GM12878 (cell line): ENCODE measurements around the gene TNK2. TPM values are rescaled to one million over a fixed set of nuclear protein-coding genes. Genes with fewer than 3 reads are reported as not detected.

ENCODE experiments used
- ATAC-seq: fragments of 200-7000 bp; cut with Tn5 transposase; 3 replicates; pipeline ENCODE4 v1.9.1; 2020; ENCODE audit warnings: mild to moderate bottlenecking, moderate library complexity
- BruUV-seq: library from RNA; stranded (reverse); fragments of 400-500 nt; replicated peaks from 2 replicates; lab custom pipeline; 2021; lab: Mats Ljungman, UMichigan
- CTCF ChIA-PET: fragments of 300-600 bp; sonication (Branson Sonifier 250); formaldehyde crosslinking; extraction: SDS; loops from one replicate; lab custom pipeline; 2021; ENCODE audit warnings: inconsistent platforms; lab: Yijun Ruan, JAX
- POLR2A ChIA-PET: fragments of 350-600 bp; formaldehyde crosslinking; extraction: SDS; loops from one replicate; lab custom pipeline; 2021; ENCODE audit warnings: inconsistent platforms; lab: Charles Lee
- RAD21 ChIA-PET: fragments of 300-600 bp; sonication (Branson Sonifier 250); formaldehyde crosslinking; loops from one replicate; lab custom pipeline; 2023; ENCODE audit warnings: antibody characterized with exemption; ENCODE audit not compliant: unreplicated experiment; lab: Charles Lee
- SMC1A ChIA-PET: fragments of 300-600 bp; sonication (Branson Sonifier 250); formaldehyde crosslinking; loops from one replicate; lab custom pipeline; 2023; ENCODE audit not compliant: unreplicated experiment, uncharacterized antibody; lab: Charles Lee
- DNase-seq: peaks from one replicate; pipeline ENCODE4 v3.0.0-alpha.2; 2011; ENCODE audit warnings: low read depth, low spot score
- FAIRE-seq: peaks from 3 replicates; lab custom pipeline; 2011; peaks lifted over from hg19 to GRCh38; lab: Jason Lieb, UNC
- H2AFZ ChIP-seq: 2 replicates; pipeline ENCODE4 v1.6.0; 2011; ENCODE audit warnings: low read depth, low read length, control low read depth; ENCODE audit not compliant: control insufficient read depth
- H3K27ac ChIP-seq: 2 replicates; pipeline ENCODE4 v1.5.1; 2011; ENCODE audit warnings: control low read depth; ENCODE audit not compliant: control insufficient read depth, insufficient read depth
- H3K27me3 ChIP-seq, 2 experiments: replicated peaks in 1 of 2; 2 replicates each; pipeline versions ENCODE4 v1.6.0 to v1.6.1; 2011; ENCODE audit warnings: low read length in 1 of 2; ENCODE audit not compliant: control insufficient read depth in 2 of 2, insufficient read depth in 2 of 2
- H3K36me3 ChIP-seq, 2 experiments: 2 replicates each; pipeline ENCODE4 v1.5.1; 2011; ENCODE audit warnings: low read length in 1 of 2; ENCODE audit not compliant: control insufficient read depth in 2 of 2, insufficient read depth in 2 of 2
- H3K4me1 ChIP-seq: 2 replicates; pipeline ENCODE4 v1.6.1; 2011; ENCODE audit warnings: mild to moderate bottlenecking, low read length, moderate library complexity, mixed read lengths; ENCODE audit not compliant: control insufficient read depth, insufficient read depth
- H3K4me2 ChIP-seq: 2 replicates; pipeline ENCODE4 v1.6.0; 2011; ENCODE audit warnings: control low read depth; ENCODE audit not compliant: control insufficient read depth, insufficient read depth
- H3K4me3 ChIP-seq: fragments of 200-600 bp; sonication (generic); 2 replicates; pipeline ENCODE4 v1.5.1; 2016
- H3K79me2 ChIP-seq: 2 replicates; pipeline ENCODE4 v1.6.0; 2011; ENCODE audit warnings: low read length; ENCODE audit not compliant: control insufficient read depth, insufficient read depth
- H3K9ac ChIP-seq: 2 replicates; pipeline ENCODE4 v1.8.0; 2011; ENCODE audit warnings: low read length, control low read depth, mixed read lengths; ENCODE audit not compliant: control insufficient read depth, insufficient read depth
- H3K9me3 ChIP-seq: replicated peaks from 3 replicates; pipeline ENCODE4 v1.5.1; 2011; ENCODE audit warnings: mild to moderate bottlenecking, low read length; ENCODE audit not compliant: control insufficient read depth, insufficient read depth
- H4K20me1 ChIP-seq: 2 replicates; pipeline ENCODE4 v1.6.0; 2011; ENCODE audit not compliant: control insufficient read depth, insufficient read depth
- IKZF2 ChIP-seq, 2 experiments: fragments of 450-650 bp; IDR thresholded peaks; 2 replicates each; pipeline ENCODE4 v1.6.1; 2017; ENCODE audit warnings: mild to moderate bottlenecking in 2 of 2, moderate library complexity in 2 of 2
- JUNB ChIP-seq: IDR thresholded peaks from 2 replicates; pipeline ENCODE4 v1.6.1; 2016; ENCODE audit warnings: antibody characterized with exemption, mild to moderate bottlenecking
- MAX ChIP-seq: IDR thresholded peaks from 2 replicates; pipeline ENCODE4 v1.6.1; 2012; ENCODE audit warnings: low read depth, low read length, improper control_type of control experiment
- MTA3 ChIP-seq: IDR thresholded peaks from 2 replicates; pipeline ENCODE4 v1.6.1; 2012; ENCODE audit warnings: low read length, inconsistent platforms, borderline replicate concordance
- MXI1 ChIP-seq: fragments of 150-350 bp; IDR thresholded peaks from 2 replicates; pipeline ENCODE4 v1.6.1; 2011; ENCODE audit warnings: low read depth, mild to moderate bottlenecking, inconsistent platforms, low read length, improper control_type of control experiment
- NR2C1 ChIP-seq: fragments of 450-650 bp; IDR thresholded peaks from 2 replicates; pipeline ENCODE4 v1.6.1; 2017; ENCODE audit warnings: antibody characterized with exemption, mild to moderate bottlenecking, moderate library complexity
- PAX8 ChIP-seq: fragments of 450-650 bp; IDR thresholded peaks from 2 replicates; pipeline ENCODE4 v1.6.1; 2017; ENCODE audit warnings: mild to moderate bottlenecking, moderate library complexity
- TAF1 ChIP-seq: IDR thresholded peaks from 2 replicates; pipeline ENCODE4 v1.6.1; 2011; ENCODE audit warnings: mild to moderate bottlenecking, low read depth, low read length, borderline replicate concordance
- TCF3 ChIP-seq: IDR thresholded peaks from 2 replicates; pipeline ENCODE4 v1.6.1; 2012; ENCODE audit warnings: low read depth, mild to moderate bottlenecking, low read length, borderline replicate concordance; ENCODE audit not compliant: insufficient read depth
- USF1 ChIP-seq: IDR thresholded peaks from 2 replicates; pipeline ENCODE4 v1.6.1; 2011; ENCODE audit warnings: borderline replicate concordance, low read depth, mild to moderate bottlenecking, moderate library complexity, mixed read lengths, low read length; ENCODE audit not compliant: insufficient read depth; ENCODE audit errors: extremely low read length
- ZNF687 ChIP-seq: fragments of 450-650 bp; IDR thresholded peaks from 2 replicates; pipeline ENCODE4 v1.6.1; 2017; ENCODE audit warnings: mild to moderate bottlenecking, moderate library complexity
- whole genome bisulfite sequencing: methylation state at CpG from one replicate; pipeline ENCODE4 v1.1.6; 2016; ENCODE audit warnings: low lambda C conversion rate; ENCODE audit not compliant: insufficient replicate concordance, insufficient coverage; ENCODE audit errors: missing lambda C conversion rate; 5-methylcytosine and 5-hydroxymethylcytosine counted together
- in situ Hi-C: fragments of 300-500 bp; cut with MboI; formaldehyde crosslinking; loops from 9 replicates; pipeline ENCODE4 v1.14.3; 2018; ENCODE audit warnings: mixed read lengths
- intact Hi-C: fragments of 100-400 bp; cut with micrococcal nuclease; formaldehyde crosslinking; loops from one replicate; pipeline ENCODE4 v1.14.2; 2022; ENCODE audit not compliant: unreplicated experiment
- polyA plus RNA-seq, 11 experiments: library from polyadenylated mRNA; depleted of rRNA in 4 of 11; unstranded in 6 of 11; stranded (reverse) in 5 of 11; fragments of >200 nt; fragmentation: Nextera tagmentation in 4 of 11; fragmentation: Illumina TruSeq in 1 of 11; extraction: Ambion mirVana in 4 of 11; extraction: Trizol in 1 of 11; gene quantifications; 1 replicate in 1 of 11; 2 replicates in 10 of 11; pipeline versions ENCODE4 v1.2.1 to v1.2.3, GENCODE V29; 2011 to 2016; ENCODE audit warnings: inconsistent platforms in 2 of 11, missing spikeins in 2 of 11, low read depth in 1 of 11
- total RNA-seq, 4 experiments: library from RNA; depleted of rRNA in 3 of 4; stranded (reverse); fragments of >200 nt in 3 of 4; fragmentation: Illumina TruSeq in 1 of 4; extraction: Trizol in 1 of 4; gene quantifications; 2 replicates each; pipeline versions ENCODE4 v1.2.1 to v1.2.3, GENCODE V29; 2013 to 2021
- TF ChIP-seq, protein P1 (sequence below): fragments of 150-350 bp; IDR thresholded peaks from 2 replicates; pipeline ENCODE4 v1.6.1; 2014; ENCODE audit warnings: mild to moderate bottlenecking, low read depth, low read length

The TNK2 gene
- total and polyA plus RNA-seq, 10 of the 15 experiments (the other 5 are each of a cell fraction or from before 2014, with no cell fraction given), result 0.13 to 47.8 (median 10.8) TPM

DNA sequence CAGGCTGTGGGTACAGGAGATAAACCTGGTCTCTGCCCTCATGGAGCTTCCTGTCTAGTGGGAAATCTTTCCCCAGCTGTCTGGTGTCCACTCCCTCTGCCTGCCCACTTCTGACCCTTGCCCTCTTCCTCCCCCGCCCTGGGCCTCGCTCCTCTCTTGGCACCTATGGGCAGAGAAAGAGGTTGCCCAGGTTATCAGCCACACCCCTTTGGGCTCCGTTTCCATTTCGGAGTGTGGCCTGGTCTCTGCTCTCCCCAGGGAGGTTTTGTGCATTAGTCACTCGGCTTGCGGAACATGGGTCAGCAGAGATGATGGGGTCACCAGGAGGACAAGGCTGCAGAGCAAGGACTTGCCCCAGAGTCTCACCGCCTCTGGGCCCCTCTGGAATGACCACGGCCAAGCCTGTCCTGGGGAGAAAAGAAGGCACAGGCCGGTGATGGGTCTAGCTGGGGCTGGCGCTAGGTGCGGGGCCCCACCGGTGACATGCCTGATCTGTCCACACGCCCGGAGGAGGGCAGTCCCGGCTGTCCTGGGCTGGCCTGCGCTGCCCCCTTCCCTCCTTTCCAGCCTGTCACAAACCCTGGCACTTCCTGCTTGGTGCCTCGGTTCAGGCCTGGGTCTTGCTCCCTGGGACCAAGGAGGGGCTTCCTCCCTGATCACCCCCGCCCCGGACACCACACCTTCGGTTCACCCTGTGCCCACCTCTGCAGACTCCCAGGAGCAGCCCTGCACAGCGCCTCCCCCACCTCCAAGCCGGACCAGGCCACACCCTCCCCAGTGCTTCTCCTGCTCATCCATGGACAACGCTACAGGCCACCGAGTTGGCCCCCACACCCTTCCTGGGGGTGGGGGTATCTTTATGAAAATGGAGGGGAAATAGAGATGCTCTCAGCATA lies 61.0 kb downstream of the TNK2 start:
- no peak for FAIRE-seq

More for the DNA sequence above, 61.0 kb downstream of the TNK2 start:
- Histone ChIP-seq H3K4me3 (no peak overlapping the region), H3K4me2 (no peak overlapping the region), H2AFZ (no peak overlapping the region), H3K27ac (no peak overlapping the region), H3K9me3 (no peaks in the 10 kb centered on the region), H4K20me1 (no peaks in the 10 kb centered on the region), H3K27me3 (no peaks in the 10 kb centered on the region), H3K4me1 (peaks cover 3% of the 10 kb centered on the region; the same call in 1 of the 2 replicates), H3K79me2 (no peaks in the 10 kb centered on the region), H3K36me3 (no peaks in the 10 kb centered on the region), H3K9ac (no peak overlapping the region)
- ChIA-PET RAD21 (no interaction called here), CTCF (no interaction called here), SMC1A (interaction anchor here (0.5 kb wide), 1 partner anchor 286 kb away, joined by 3 read pairs; no protein-coding TSS in a partner anchor), POLR2A (no interaction called here)
- in situ Hi-C loops, result loop anchor here (10.0 kb wide), 1 partner anchor 223 kb away; no protein-coding TSS in a partner anchor
- ATAC-seq (no peak), DNase-seq (no peak)
- WGBS, result 57% methylated on average over 24 of the region's 24 CpGs
- intact Hi-C loops, result no loop called here
- TF ChIP-seq TAF1, result no peak
- TF ChIP-seq MTA3, result no peak
- TF ChIP-seq, protein P1, sequence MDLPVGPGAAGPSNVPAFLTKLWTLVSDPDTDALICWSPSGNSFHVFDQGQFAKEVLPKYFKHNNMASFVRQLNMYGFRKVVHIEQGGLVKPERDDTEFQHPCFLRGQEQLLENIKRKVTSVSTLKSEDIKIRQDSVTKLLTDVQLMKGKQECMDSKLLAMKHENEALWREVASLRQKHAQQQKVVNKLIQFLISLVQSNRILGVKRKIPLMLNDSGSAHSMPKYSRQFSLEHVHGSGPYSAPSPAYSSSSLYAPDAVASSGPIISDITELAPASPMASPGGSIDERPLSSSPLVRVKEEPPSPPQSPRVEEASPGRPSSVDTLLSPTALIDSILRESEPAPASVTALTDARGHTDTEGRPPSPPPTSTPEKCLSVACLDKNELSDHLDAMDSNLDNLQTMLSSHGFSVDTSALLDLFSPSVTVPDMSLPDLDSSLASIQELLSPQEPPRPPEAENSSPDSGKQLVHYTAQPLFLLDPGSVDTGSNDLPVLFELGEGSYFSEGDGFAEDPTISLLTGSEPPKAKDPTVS, result no peak
- TF ChIP-seq IKZF2 (IDR thresholded peaks at IDR 0.05), result no peak
- TF ChIP-seq NR2C1, result no peak
- no peak for TF ChIP-seq MAX
- TF ChIP-seq PAX8, result no peak
- TF ChIP-seq USF1, result no peak
- no peak for TF ChIP-seq TCF3
- TF ChIP-seq JUNB, result no peak
- TF ChIP-seq MXI1, result no peak
- TF ChIP-seq ZNF687, result no peak
- no TSS peak for BruUV-seq
